Activated effector memory CD4-positive, alpha-beta T cell treated with anti-CD3 and anti-CD28 coated beads, Interleukin-2, amount 50 U/mL, for 16 hours (primary cell): ENCODE data around the gene ARHGAP4.

ENCODE experiments used
- DNase-seq: peaks from one replicate; pipeline ENCODE4 v3.0.0-alpha.2; 2020

The ARHGAP4 gene

DNA sequence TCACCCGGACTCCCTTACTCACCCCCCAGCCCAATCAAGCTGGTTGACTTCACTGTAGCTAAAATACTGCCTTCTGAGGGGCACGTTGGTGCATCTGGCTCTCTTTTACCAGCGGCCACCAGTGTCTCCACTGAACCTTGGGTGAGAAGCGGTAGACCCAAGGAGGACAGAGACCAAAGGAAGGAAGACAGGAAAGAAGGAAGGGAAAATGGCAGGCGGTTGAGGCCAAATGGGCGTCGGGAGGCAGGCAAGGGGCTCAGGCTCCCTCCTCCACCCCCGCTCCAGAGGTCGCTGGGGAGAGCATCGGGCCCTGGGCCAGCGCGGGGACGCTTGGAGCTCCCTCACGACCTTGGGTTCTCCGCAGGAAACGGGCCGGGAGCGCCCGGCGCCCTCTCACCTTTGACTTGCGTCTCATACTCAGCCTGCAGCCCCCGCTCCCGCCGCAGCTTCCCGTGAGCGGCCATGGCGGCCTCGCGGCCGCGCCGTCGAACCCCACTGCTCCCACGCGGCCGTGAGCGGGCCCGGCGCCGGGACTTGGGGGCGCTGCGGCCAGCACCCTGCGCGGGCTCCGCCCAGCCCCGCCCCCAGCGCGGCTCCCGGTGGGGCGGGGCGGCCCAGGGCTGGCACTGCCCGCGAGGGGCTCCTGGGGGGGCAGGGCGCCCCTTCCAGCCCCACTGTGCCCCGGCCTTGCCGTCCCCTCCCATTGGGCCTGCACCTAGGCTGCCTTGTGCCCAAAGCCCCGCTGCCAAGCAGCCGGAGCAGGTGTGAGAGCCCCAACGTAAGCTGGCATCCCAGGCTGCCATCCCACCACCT is at the start of gene ARHGAP4:
Gene ARHGAP4 (minus strand): TSS at position 526 of the 813 bp plus-strand sequence. CDS start 62 bp downstream, at position 464.
- peak; percentile 78 for DNase-seq

GRCh38 chrX:153974726-153975286 is 48.7 kb upstream of the ARHGAP4 start:
- no peak for DNase-seq

DNA sequence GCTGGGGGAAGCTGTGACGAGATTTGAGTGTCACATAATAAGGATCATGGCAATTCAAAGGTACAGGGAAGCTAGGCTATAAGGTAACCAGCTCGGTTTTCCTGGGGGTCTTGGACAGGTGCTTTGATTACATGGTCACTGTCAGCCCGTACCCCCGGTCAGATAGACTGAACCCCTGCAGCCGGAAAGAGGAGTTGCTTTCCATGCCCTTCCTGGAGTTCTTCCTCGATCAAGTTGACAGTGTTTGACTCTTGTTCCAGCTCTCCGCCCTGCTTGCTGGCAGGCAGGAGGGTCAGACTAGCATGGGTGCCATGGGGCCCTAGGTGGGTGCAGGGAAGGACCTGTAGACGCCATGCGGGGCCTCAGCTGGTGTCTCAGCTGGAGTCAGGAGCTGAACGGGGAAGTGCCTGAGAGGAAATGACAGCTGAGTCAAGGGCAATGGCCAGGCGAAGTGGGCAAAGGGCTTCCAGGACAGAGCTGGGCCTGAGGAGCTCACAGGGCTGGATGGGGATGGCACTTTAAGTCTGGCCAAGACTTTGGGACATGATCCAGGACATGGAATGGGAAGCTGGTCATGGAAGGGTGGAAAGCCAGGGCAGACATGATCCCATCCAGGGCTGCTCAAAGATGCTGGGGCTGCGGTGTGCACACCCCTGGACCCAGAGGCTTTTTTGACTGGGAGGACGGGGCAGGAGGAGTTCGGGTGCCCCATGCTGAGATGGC is 48.1 kb upstream of the ARHGAP4 start:
- DNase-seq, result no peak

DNA sequence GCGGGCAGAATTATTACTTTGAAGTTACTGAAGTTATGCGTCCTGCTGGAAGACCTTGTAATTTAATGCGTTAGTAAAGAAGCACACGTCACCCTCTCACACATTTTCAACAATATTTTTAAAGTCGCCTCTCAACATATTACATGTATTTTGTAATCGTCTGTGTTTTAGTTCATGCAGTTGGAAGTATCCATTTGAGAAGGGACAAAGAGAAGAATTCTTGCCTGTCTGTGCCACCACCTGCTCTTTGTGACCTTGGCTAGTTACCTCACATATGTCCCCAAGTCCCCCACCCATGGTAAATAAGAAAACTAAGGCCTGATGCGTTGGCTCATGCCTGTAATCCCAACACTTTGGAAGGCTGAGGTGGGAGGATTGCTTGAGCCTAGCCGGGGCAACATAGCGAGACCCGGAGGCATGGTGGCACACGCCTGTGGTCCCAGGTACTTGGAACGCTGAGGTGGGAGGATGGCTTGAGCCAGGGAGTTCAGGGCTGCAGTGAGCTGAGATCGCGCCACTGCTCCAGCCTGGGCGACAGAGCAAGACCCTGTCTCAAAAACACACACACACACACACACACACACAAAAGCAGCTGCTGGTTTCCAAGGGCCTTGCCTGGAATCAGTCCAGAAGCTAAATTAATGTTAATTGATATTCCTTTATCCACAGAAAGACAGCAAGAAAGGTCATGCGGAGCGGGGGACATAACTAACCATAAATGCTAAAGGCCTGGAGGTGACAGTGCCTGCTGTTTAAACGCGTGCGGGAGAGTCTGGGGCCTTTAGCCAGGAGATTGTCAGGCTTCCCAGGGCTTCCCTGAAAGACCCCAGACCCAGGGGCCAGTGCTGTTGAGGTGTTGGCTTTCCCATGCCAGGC is 47.3 kb upstream of the ARHGAP4 start:
- no peak for DNase-seq

- peak; percentile 94 for DNase-seq
Observed at GRCh38 chrX:153972368-153973126, 46.5 kb upstream of the ARHGAP4 start, which contains the start of gene TMEM187. Gene TMEM187, plus strand, starts transcription at chrX:153972754. Its CDS starts 9,309 bp downstream, at chrX:153982063.

- DNase-seq, result peak; percentile 96
Observed at GRCh38 chrX:153971450-153972367, 45.6 kb upstream of the ARHGAP4 start, which contains the start of gene HCFC1. Gene HCFC1, minus strand, starts transcription at chrX:153971818. Its CDS starts 978 bp downstream, at chrX:153970840.

DNA sequence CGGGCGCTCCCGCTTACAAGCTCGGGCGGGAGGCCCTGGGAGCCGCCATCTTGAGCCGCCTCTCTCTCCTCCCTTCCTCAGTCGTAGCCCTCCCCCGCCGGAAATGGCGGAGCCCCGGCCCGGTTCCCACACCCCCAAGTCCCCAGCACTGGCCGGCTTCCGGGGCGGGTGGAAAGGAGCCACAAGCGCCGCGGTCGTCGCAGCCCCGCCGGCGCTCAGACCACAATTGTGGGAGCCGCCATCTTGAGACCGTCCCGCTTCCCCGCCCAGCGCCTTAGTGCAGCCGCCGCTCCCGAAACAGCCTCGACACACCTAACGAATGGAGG is 45.0 kb upstream of the ARHGAP4 start:
- peak; percentile 95 for DNase-seq

GRCh38 chrX:153970357-153971123 is 44.5 kb upstream of the ARHGAP4 start:
- DNase-seq, result no peak

GRCh38 chrX:153969904-153970356 is 43.9 kb upstream of the ARHGAP4 start:
- peak; percentile 71 for DNase-seq

- no peak for DNase-seq
Observed at GRCh38 chrX:153969125-153969903, 43.2 kb upstream of the ARHGAP4 start.

DNA sequence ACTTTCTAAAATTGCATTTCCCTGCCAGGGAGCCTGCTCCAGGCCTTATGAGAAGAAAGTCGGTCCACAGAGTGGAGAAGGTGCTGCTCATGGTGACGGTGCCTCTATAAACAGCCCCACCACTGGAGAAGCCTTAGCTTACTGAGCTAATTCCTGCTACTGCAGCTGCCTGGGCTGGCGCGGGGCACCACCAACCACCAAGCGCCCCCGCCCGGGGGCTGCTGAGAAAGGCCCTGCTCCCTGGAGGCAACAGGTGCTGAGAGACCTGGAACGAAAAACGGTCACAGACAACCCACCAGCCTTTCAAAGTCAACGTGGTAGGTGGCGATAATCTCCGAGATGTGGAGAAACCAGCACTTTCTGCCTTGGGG is 42.7 kb upstream of the ARHGAP4 start:
- DNase-seq, result peak; percentile 80

DNA sequence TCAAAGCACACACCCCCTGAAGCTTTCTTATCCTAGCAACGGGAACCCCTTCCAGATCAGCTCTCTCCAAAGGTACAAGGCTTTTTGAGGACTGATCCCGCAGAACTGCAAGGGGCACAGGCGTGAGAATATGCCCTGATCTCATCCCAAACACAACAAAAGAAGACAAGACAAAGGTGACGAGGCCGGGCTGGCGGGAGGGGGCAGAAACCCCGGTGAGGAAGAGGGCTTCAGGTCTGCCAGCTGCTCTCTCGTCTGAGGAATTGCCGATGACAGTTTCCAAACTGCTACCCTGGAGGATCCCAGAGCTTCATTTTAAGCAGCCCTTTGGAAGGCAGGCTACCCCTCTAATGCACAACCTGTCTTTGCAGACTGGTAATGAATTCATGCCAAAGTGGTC is 42.2 kb upstream of the ARHGAP4 start:
- DNase-seq, result no peak

- peak; percentile 71 for DNase-seq
Observed at GRCh38 chrX:153967536-153968224, 41.6 kb upstream of the ARHGAP4 start.

DNA sequence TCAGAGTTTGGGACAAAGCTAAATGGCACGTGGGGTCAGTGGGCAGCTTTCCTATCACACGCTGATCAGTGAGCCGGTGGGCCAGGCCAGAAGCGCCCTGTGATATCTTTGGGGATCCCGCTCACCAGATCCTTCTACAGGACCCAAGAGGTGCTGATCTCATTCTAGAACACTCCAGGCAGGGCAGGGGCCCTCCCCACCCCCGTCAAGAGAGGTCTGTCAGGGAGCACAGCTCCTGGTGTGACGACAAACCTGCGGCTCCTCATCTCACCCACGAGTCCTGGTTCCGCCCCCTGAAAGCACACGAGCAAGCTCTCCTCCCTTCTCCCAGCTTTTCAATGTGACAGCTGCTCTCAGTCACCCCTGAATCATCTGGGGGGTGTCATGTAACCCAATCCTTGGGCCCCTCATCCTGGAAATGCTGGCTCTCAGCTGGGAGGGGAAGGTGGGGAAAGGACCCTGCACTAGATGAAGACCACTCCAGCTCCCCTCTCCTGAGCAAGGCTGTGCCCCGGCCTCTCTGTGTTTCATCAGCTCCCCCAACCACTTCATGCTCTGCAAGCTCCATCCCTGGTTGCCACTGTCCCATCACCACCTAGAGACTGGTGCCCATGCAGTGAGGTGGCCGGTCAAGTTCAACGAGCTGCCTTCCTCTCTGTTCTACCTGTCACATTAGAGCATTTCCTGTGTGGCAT is 40.9 kb upstream of the ARHGAP4 start:
- DNase-seq, result peak; percentile 80

GRCh38 chrX:153966283-153966688 is 40.2 kb upstream of the ARHGAP4 start:
- DNase-seq, result no peak

DNA sequence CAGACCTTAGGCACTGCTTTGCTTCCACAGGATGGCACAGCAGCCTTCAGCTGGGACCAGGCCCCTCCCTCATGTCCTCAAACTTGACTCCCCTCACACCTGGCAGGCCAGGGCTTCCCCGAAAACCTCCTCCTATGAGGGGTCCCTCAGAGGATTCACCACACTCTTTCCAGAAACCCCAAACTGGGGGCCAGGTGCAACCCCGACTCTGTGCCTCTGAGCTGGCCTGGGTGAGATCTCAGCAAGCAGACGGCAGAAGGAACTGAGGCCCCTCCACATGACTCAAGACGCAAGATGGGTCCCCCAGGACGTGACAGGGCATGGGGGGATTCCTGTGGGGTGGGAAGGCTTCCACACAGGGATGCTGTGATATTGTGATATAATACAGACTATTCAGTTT is 39.3 kb upstream of the ARHGAP4 start:
- no peak for DNase-seq

- no peak for DNase-seq
Observed at GRCh38 chrX:153964105-153964504, 38.0 kb upstream of the ARHGAP4 start.

- no peak for DNase-seq
Observed at GRCh38 chrX:153963546-153963945, 37.5 kb upstream of the ARHGAP4 start.
